OCI-LY7 (cell line): ENCODE results near the gene SSU72. TPM values are rescaled to one million over a fixed set of nuclear protein-coding genes. Genes with fewer than 3 reads are reported as not detected.

ENCODE experiments used
- BruUV-seq: library from RNA; stranded (reverse); fragments of 400-500 nt; replicated peaks from 2 replicates; lab custom pipeline; 2021; lab: Mats Ljungman, UMichigan
- CTCF ChIA-PET: fragments of 300-600 bp; sonication (Branson Sonifier 250); formaldehyde crosslinking; loops from one replicate; lab custom pipeline; 2022; ENCODE audit warnings: antibody characterized with exemption; ENCODE audit not compliant: unreplicated experiment; lab: Charles Lee
- POLR2A ChIA-PET: fragments of 300-600 bp; sonication (Branson Sonifier 250); formaldehyde crosslinking; loops from one replicate; lab custom pipeline; 2022; ENCODE audit warnings: antibody characterized with exemption; lab: Charles Lee
- DNase-seq: peaks from one replicate; pipeline ENCODE4 v3.0.0-alpha.2; 2015; ENCODE audit warnings: low spot score
- H2AFZ ChIP-seq: fragments of 200-600 bp; sonication (generic), shearing (Covaris generic); 2 replicates; pipeline ENCODE4 v1.6.1; 2014; ENCODE audit warnings: mild to moderate bottlenecking, antibody characterized with exemption, low read length, moderate library complexity
- H3K27ac ChIP-seq: fragments of 200-600 bp; sonication (generic); 2 replicates; pipeline ENCODE4 v1.5.1; 2014; ENCODE audit warnings: mixed run types, low read depth, mild to moderate bottlenecking, moderate library complexity, low read length, inconsistent platforms; ENCODE audit not compliant: poor library complexity, severe bottlenecking
- H3K36me3 ChIP-seq: fragments of 200-600 bp; sonication (generic); 2 replicates; pipeline ENCODE4 v1.6.1; 2014; ENCODE audit warnings: mild to moderate bottlenecking, antibody characterized with exemption, low read length, moderate library complexity, mixed read lengths; ENCODE audit not compliant: insufficient read depth
- H3K4me1 ChIP-seq: fragments of 200-600 bp; sonication (generic); 2 replicates; pipeline ENCODE4 v1.5.1; 2014; ENCODE audit warnings: mild to moderate bottlenecking, low read length; ENCODE audit not compliant: insufficient read depth, poor library complexity, severe bottlenecking
- H3K4me2 ChIP-seq: fragments of 200-600 bp; sonication (generic); 2 replicates; pipeline ENCODE4 v1.6.1; 2014; ENCODE audit warnings: mild to moderate bottlenecking, low read length
- H3K4me3 ChIP-seq: fragments of 200-600 bp; sonication (generic); 2 replicates; pipeline ENCODE4 v1.5.1; 2014; ENCODE audit warnings: mild to moderate bottlenecking, low read depth, low read length; ENCODE audit not compliant: poor library complexity, severe bottlenecking
- H3K79me2 ChIP-seq: fragments of 200-600 bp; sonication (generic); 2 replicates; pipeline ENCODE4 v1.6.1; 2016; ENCODE audit warnings: low read depth, mild to moderate bottlenecking, low read length, moderate library complexity, mixed read lengths; ENCODE audit not compliant: insufficient read depth
- H3K9me2 ChIP-seq: fragments of 200-600 bp; sonication (generic); 2 replicates; pipeline ENCODE4 v1.6.1; 2016; ENCODE audit warnings: mild to moderate bottlenecking, low read length, mixed read lengths; ENCODE audit not compliant: insufficient read depth
- H3K9me3 ChIP-seq: fragments of 200-600 bp; sonication (generic); 2 replicates; pipeline ENCODE4 v1.6.1; 2014; ENCODE audit warnings: mild to moderate bottlenecking, mixed run types, low read length, mixed read lengths
- H4K20me1 ChIP-seq: fragments of 200-600 bp; sonication (generic); 2 replicates; pipeline ENCODE4 v1.6.1; 2014; ENCODE audit warnings: mild to moderate bottlenecking, antibody characterized with exemption, low read length, moderate library complexity, mixed read lengths; ENCODE audit not compliant: insufficient read depth
- EZH2phosphoT487 ChIP-seq: fragments of 200-600 bp; sonication (generic); IDR thresholded peaks from 2 replicates; pipeline ENCODE4 v1.6.1; 2018; ENCODE audit warnings: low read depth, borderline replicate concordance, mild to moderate bottlenecking, mixed run types, antibody characterized with exemption, low read length, moderate library complexity, mixed read lengths
- intact Hi-C: fragments of 100-400 bp; cut with micrococcal nuclease; formaldehyde crosslinking; loops from one replicate; pipeline ENCODE4 v1.10.0; 2022; ENCODE audit not compliant: unreplicated experiment
- total RNA-seq, 2 experiments: library from RNA; depleted of rRNA in 1 of 2; stranded (reverse); fragments of >200 nt in 1 of 2; shearing (Covaris generic) in 1 of 2; gene quantifications; 2 replicates each; pipeline ENCODE4 v1.2.3, GENCODE V29; 2014 to 2022
- TF ChIP-seq, protein P1 (sequence below): fragments of 200-600 bp; sonication (generic); conservative IDR thresholded peaks from 2 replicates; pipeline ENCODE4 v1.5.1; 2014; ENCODE audit warnings: mild to moderate bottlenecking, antibody characterized with exemption, low read length, moderate library complexity, mixed read lengths

Gene SSU72
- total RNA-seq, 2 experiments from 2014 or later = 97.7 to 149 TPM

DNA sequence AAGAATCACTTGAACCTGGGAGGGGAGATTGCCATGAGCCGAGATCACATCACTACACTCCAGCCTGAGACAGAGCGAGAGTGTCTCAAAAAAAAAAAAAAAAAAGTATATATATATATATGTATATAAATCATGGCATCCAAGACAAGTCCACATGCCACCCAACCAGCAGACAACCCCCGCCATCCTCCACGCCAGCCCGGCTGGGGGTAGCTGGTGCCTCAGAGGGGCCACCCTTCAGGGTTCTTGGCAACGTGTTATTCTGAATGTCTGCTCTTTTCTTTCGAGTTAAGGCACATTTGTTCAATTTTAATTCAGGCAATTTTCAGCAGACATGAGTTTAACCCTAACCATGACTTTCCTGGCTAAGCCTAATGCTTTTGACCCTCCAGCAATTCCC is 24.6 kb downstream of the SSU72 start:
- POLR2A ChIA-PET = no interaction called here
- BruUV-seq = no TSS peak
- Histone ChIP-seq H3K36me3 (peaks cover 23% of the 10 kb centered on the region; the same call in 1 of the 2 replicates), H4K20me1 (no peaks in the 10 kb centered on the region), H3K9me2 (no peaks in the 10 kb centered on the region), H3K79me2 (no peaks in the 10 kb centered on the region), H3K27ac (no peak overlapping the region), H3K9me3 (no peaks in the 10 kb centered on the region), H3K4me1 (no peaks in the 10 kb centered on the region), H3K4me3 (no peak overlapping the region), H2AFZ (no peak overlapping the region), H3K4me2 (no peak overlapping the region)
- DNase-seq = no peak
- intact Hi-C loops = no loop called here
- TF ChIP-seq, protein P1, sequence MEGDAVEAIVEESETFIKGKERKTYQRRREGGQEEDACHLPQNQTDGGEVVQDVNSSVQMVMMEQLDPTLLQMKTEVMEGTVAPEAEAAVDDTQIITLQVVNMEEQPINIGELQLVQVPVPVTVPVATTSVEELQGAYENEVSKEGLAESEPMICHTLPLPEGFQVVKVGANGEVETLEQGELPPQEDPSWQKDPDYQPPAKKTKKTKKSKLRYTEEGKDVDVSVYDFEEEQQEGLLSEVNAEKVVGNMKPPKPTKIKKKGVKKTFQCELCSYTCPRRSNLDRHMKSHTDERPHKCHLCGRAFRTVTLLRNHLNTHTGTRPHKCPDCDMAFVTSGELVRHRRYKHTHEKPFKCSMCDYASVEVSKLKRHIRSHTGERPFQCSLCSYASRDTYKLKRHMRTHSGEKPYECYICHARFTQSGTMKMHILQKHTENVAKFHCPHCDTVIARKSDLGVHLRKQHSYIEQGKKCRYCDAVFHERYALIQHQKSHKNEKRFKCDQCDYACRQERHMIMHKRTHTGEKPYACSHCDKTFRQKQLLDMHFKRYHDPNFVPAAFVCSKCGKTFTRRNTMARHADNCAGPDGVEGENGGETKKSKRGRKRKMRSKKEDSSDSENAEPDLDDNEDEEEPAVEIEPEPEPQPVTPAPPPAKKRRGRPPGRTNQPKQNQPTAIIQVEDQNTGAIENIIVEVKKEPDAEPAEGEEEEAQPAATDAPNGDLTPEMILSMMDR = no peak
- TF ChIP-seq EZH2phosphoT487 = no peak
- CTCF ChIA-PET = no interaction called here

DNA sequence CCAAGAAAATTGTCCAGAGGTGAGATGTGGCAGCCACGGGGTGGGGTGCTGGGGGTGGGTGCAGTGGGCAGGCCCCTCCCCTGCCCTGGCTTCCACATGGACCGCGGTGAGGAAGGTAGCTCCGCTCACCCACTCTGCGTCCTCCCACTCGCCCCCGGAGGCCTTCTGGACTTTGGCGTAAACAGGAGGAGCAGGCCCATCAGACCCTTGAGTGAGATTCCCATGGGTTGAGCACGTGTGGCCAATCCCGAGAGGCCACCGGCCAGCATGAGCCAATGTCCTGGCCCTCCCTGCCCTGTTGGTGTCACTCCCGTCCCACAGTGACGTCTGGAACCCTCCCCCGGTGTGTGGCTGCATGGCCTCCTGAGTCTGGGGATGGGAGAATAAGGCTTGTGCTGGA is 26.1 kb downstream of the SSU72 start:
- BruUV-seq = no TSS peak
- H3K9me2 ChIP-seq = no peaks in the 10 kb centered on the region
- intact Hi-C loops = no loop called here
- DNase-seq = no peak
- H3K4me3 ChIP-seq = no peak overlapping the region
- no peak overlapping the region for H3K4me2 ChIP-seq
- H3K27ac ChIP-seq = no peak overlapping the region
- H3K36me3 ChIP-seq = peaks cover 31% of the 10 kb centered on the region; the same call in 1 of the 2 replicates
- no peaks in the 10 kb centered on the region for H3K79me2 ChIP-seq
- POLR2A ChIA-PET = interaction anchor here (0.7 kb wide), 1 partner anchor 12 kb away, joined by 3 read pairs; no protein-coding TSS in a partner anchor
- TF ChIP-seq, protein P1 = no peak
- TF ChIP-seq EZH2phosphoT487 = no peak
- CTCF ChIA-PET = no interaction called here
- H4K20me1 ChIP-seq = no peaks in the 10 kb centered on the region
- H3K9me3 ChIP-seq = no peaks in the 10 kb centered on the region
- no peak overlapping the region for H2AFZ ChIP-seq
- H3K4me1 ChIP-seq = no peaks in the 10 kb centered on the region

DNA sequence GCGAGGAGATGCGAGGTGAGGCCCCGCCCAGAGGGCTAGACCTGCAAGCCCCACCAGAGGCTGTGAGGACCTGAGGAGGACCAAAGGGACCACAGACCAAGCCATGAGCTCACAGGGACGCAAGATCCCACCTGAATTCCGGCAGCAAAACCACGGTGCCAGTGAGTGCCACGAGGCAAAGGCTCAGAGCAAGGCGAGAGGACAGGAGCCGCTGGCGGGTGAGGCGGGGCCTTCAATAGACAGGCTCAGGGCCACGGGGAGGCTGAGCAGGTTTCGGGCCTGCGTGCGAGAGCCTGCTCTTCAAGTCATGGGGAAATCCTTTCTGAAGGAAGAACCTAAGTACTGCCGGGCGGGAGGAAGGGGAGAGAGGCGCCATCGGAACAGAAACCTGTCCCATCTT is 27.2 kb downstream of the SSU72 start:
- Histone ChIP-seq H3K4me2 (no peak overlapping the region), H2AFZ (no peak overlapping the region), H3K4me1 (no peaks in the 10 kb centered on the region), H3K36me3 (peaks cover 38% of the 10 kb centered on the region; the same call in 1 of the 2 replicates), H4K20me1 (no peaks in the 10 kb centered on the region), H3K9me3 (no peaks in the 10 kb centered on the region), H3K9me2 (no peaks in the 10 kb centered on the region), H3K79me2 (no peaks in the 10 kb centered on the region), H3K27ac (no peak overlapping the region), H3K4me3 (no peak overlapping the region)
- TF ChIP-seq, protein P1 = no peak
- TF ChIP-seq EZH2phosphoT487 = no peak
- no peak for DNase-seq
- POLR2A ChIA-PET = no interaction called here
- intact Hi-C loops = no loop called here
- BruUV-seq = no TSS peak
- CTCF ChIA-PET = no interaction called here
